Measurements from ENCODE around the gene CD79A. TPM values are rescaled to one million over a fixed set of nuclear protein-coding genes. Genes with fewer than 3 reads are reported as not detected.

CD79A gene
- total RNA-seq, 2 experiments from 2014 or later, result 2.9 to 4.7 TPM

DNA sequence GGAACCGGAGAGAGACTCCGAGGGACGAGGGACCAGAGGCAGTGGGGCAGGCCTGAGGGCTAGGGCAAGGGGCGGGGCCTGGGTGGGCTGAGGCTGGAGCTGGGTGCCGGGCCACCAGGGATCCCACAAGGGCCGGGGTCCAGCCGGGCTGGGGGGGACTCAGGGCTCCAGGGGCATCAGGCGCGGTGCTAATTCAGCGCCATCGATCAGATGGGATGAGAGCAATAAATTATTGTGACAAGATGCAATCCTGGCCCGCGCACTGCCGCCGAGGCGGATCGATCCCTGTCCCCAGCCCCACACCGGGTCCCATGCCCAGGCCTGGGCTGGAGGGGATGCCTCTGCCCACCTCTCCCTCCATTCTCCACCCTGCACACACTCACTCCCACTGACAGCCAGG is 45.5 kb downstream of the CD79A start:
- Mint-ChIP-seq H3K9me3 (no peaks in the 10 kb centered on the region), H3K27me3 (peaks cover 17% of the 10 kb centered on the region), H3K27ac (no peak overlapping the region), H3K36me3 (ENCODE audit: low read depth) (no peaks in the 10 kb centered on the region), H3K4me3 (no peak overlapping the region), H3K4me1 (peaks cover 14% of the 10 kb centered on the region)
- ChIA-PET POLR2A (no interaction called here), CTCF (interaction anchor here (0.9 kb wide), 1 partner anchor 50 kb away, joined by 6 read pairs; no protein-coding TSS in a partner anchor)
- no peak for DNase-seq

DNA sequence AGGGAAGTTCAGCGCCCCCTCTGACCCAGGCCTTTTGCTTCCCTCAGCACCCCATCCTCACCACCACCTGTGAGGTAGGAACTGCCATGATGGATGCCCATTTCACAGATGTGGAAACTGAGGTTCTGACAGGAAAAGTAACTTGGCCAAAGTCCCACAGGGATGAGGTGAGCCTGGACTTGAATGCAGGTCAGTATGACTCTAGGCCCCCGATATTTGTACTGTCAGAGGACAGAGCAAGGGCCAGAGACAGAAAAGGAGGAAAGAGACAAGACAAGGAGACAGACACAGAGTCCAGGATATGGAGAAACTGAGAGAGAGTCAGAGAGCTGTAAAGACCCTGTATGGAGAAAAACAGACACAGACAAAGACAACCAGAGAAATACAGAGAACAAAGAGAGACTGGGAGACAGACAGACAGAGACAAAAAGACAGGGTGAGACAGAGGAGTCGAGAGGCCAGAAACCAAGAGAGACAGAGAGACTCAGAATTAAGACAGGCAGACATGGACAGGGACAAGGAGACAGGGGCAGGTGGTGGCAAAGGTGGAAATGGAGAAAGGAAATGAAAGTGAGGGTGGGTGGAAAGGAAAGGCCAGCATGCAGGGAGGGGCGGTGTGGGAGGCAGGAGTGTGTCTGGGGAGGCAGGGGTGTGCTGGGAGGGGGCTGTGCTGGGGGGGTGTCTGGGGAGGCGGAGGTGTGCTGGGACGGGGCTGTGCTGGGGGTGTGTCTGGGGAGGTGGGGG is 46.1 kb downstream of the CD79A start:
- no peak overlapping the region for H3K4me3 Mint-ChIP-seq
- CTCF ChIA-PET, result no interaction called here
- POLR2A ChIA-PET, result no interaction called here
- no peaks in the 10 kb centered on the region for H3K9me3 Mint-ChIP-seq
- peaks cover 17% of the 10 kb centered on the region for H3K27me3 Mint-ChIP-seq
- H3K4me1 Mint-ChIP-seq, result peaks cover 14% of the 10 kb centered on the region
- no peak for DNase-seq
- H3K36me3 Mint-ChIP-seq (ENCODE audit: low read depth), result no peaks in the 10 kb centered on the region
- H3K27ac Mint-ChIP-seq, result no peak overlapping the region

DNA sequence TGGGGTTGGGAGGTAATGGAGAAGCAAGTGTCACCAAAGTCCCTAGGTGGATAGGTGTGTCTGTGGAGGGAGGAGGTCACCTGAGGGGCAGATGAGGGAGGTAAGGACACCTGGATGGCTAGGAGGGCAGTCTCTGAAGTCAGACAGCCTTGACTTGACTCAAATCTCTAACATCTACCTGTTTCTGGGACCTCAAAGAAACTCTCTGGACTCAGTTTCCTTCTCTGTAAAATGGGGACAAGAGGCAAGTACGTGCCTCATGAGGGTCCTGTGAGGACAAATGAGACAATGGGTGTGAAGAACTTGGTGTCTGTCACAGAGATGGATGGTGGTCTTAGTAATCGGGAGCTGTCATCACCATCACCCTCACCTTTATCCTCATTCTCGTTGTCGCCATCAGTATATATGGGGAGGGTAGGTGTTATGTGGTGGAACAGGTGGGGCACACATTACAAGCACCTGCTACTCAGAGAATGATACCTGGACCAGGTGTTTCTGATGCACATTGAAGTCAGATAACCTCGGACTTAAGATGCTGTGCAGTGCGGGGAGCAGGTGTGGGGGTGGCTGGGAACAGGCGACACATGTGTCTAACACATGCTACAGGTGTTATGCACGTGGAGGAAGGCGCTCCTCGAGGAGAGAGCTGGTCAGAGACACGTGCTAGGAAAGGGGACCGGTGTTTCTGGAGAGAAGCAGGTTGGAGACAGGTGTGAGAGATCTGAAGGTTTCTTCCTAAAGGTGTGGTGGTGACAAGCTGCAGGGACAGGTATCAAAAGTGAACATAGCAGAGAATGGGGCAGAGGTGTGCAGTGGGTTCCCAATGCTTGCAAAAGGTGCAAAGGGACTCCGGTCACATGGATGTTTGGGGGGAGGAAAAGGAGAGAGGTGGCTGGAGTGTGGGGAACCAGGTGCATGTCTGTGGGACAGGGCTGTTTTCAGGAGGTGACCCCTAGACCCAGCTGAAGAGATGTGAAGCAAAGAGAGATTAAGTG is 47.4 kb downstream of the CD79A start:
- POLR2A ChIA-PET, result no interaction called here
- no peak overlapping the region for H3K27ac Mint-ChIP-seq
- peaks cover 21% of the 10 kb centered on the region for H3K4me1 Mint-ChIP-seq
- H3K36me3 Mint-ChIP-seq (ENCODE audit: low read depth), result no peaks in the 10 kb centered on the region
- H3K9me3 Mint-ChIP-seq, result no peaks in the 10 kb centered on the region
- H3K27me3 Mint-ChIP-seq, result peaks cover 21% of the 10 kb centered on the region
- DNase-seq, result no peak
- CTCF ChIA-PET, result interaction anchor here (1.2 kb wide), 1 partner anchor 21 kb away, joined by 3 read pairs; no protein-coding TSS in a partner anchor
- H3K4me3 Mint-ChIP-seq, result no peak overlapping the region

- Mint-ChIP-seq H3K27me3 (peaks cover 25% of the 10 kb centered on the region), H3K36me3 (ENCODE audit: low read depth) (peaks cover 3% of the 10 kb centered on the region), H3K27ac (no peak overlapping the region), H3K9me3 (no peaks in the 10 kb centered on the region), H3K4me1 (peaks cover 30% of the 10 kb centered on the region), H3K4me3 (no peak overlapping the region)
- no peak for DNase-seq
- ChIA-PET CTCF (interaction anchor here (1.2 kb wide), 1 partner anchor 22 kb away, joined by 3 read pairs; no protein-coding TSS in a partner anchor), POLR2A (no interaction called here)
These were observed 48.3 kb downstream of the CD79A start for GRCh38 chr19:41925208-41926003.

DNA sequence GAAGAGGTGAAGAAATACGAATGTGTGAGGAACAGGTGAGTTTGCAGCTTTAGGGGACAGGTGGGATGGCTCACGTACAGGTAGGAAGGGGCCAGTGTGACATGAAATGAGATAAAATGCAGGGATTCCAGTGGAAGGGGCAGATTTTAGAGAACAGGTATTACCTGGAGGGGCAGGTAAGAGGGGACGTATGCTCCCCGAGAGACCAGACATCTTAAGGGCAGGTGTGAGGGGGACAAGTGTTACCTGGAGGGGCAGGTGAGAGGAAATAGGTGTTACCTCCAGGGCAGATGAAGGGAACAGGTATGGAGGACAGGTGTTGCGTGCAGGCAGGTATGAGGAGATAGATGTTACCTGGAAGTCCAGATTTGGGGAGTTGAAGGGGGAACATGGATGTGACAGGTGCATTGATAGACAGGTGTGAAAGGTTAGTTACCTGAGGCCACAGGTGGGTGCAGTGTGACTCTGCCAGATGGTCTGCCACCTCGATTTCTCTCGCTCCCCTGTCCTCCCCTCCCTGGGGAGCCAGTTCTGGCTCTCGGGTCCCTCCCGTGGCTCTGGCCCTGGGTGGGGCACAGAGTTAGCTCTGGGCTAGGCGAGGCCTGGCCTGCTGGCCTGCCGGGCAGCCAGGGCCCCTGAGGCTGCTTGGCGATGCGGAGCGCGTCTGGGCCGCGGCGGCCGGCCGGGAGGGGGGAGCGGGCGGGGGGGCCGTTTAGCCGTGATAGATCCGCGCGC is 49.1 kb downstream of the CD79A start:
- ChIA-PET POLR2A (no interaction called here), CTCF (no interaction called here)
- no peak for DNase-seq

GRCh38 chr19:41926763-41927496 is 49.9 kb downstream of the CD79A start:
- ChIA-PET CTCF (no interaction called here), POLR2A (no interaction called here)
- peaks cover 31% of the 10 kb centered on the region for H3K4me1 Mint-ChIP-seq
- H3K27ac Mint-ChIP-seq, result no peak overlapping the region
- peaks cover 3% of the 10 kb centered on the region for H3K36me3 Mint-ChIP-seq (ENCODE audit: low read depth)
- no peak overlapping the region for H3K4me3 Mint-ChIP-seq
- H3K9me3 Mint-ChIP-seq, result no peaks in the 10 kb centered on the region
- H3K27me3 Mint-ChIP-seq, result peaks cover 26% of the 10 kb centered on the region
- DNase-seq, result no peak

More for the DNA sequence above, 49.1 kb downstream of the CD79A start:
- peaks cover 3% of the 10 kb centered on the region for H3K36me3 Mint-ChIP-seq (ENCODE audit: low read depth)
- H3K4me1 Mint-ChIP-seq, result peaks cover 34% of the 10 kb centered on the region
- no peaks in the 10 kb centered on the region for H3K9me3 Mint-ChIP-seq
- H3K27ac Mint-ChIP-seq, result no peak overlapping the region
- H3K4me3 Mint-ChIP-seq, result no peak overlapping the region
- peaks cover 28% of the 10 kb centered on the region for H3K27me3 Mint-ChIP-seq

- Mint-ChIP-seq H3K27me3 (peaks cover 22% of the 10 kb centered on the region), H3K4me1 (peaks cover 27% of the 10 kb centered on the region)
These were observed 50.6 kb downstream of the CD79A start for GRCh38 chr19:41927497-41928192.

DNA sequence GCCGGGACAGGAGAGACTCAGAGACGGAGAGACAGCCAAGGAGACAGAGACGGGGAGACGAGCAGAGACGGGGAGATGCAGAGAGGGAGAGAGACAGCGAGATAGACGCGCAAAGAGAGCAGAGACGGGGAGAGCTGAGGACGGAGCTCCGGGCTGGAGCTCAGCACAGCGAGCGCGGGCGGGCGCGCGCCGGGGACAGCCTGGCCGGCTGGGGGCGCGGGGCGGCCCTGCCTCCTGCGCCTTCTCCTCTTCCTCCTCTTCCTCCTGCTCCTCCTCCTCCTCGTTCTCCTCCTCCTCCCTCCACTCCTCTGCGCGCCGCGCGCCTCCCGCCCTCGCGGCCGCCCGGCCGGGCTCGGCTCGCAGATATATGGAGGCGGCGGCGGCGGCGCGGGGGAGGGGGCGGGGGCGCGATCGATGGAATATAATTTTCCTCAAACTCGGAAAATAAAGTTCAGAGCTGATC is 51.2 kb downstream of the CD79A start, which contains the start of gene ERFL:
Gene ERFL, minus strand, starts transcription at position 229 of the 463 bp plus-strand sequence. CDS start 15,530 bp downstream, outside the sequence.
- Mint-ChIP-seq H3K4me1 (peaks cover 25% of the 10 kb centered on the region), H3K27me3 (peaks cover 23% of the 10 kb centered on the region), H3K9me3 (no peaks in the 10 kb centered on the region), H3K27ac (peak within 1 kb of the TSS; percentile 76), H3K4me3 (peak within 1 kb of the TSS; percentile 75), H3K36me3 (ENCODE audit: low read depth) (peaks cover 3% of the 10 kb centered on the region)
- ChIA-PET POLR2A (interaction anchor here (1.0 kb wide), 1 partner anchor 16 kb away, joined by 4 read pairs; no protein-coding TSS in a partner anchor), CTCF (interaction anchor here (1.0 kb wide), 1 partner anchor 29 kb away, joined by 3 read pairs; no protein-coding TSS in a partner anchor)
- no peak for DNase-seq

More at GRCh38 chr19:41927497-41928192, 50.6 kb downstream of the CD79A start:
- ChIA-PET POLR2A (interaction anchor here (1.0 kb wide), 1 partner anchor 16 kb away, joined by 4 read pairs; no protein-coding TSS in a partner anchor), CTCF (interaction anchor here (1.0 kb wide), 1 partner anchor 29 kb away, joined by 3 read pairs; no protein-coding TSS in a partner anchor)
- no peaks in the 10 kb centered on the region for H3K9me3 Mint-ChIP-seq
- DNase-seq, result peak; percentile 30
- H3K36me3 Mint-ChIP-seq (ENCODE audit: low read depth), result peaks cover 3% of the 10 kb centered on the region
- no peak overlapping the region for H3K27ac Mint-ChIP-seq
- H3K4me3 Mint-ChIP-seq, result peak overlapping the region; percentile 68

DNA sequence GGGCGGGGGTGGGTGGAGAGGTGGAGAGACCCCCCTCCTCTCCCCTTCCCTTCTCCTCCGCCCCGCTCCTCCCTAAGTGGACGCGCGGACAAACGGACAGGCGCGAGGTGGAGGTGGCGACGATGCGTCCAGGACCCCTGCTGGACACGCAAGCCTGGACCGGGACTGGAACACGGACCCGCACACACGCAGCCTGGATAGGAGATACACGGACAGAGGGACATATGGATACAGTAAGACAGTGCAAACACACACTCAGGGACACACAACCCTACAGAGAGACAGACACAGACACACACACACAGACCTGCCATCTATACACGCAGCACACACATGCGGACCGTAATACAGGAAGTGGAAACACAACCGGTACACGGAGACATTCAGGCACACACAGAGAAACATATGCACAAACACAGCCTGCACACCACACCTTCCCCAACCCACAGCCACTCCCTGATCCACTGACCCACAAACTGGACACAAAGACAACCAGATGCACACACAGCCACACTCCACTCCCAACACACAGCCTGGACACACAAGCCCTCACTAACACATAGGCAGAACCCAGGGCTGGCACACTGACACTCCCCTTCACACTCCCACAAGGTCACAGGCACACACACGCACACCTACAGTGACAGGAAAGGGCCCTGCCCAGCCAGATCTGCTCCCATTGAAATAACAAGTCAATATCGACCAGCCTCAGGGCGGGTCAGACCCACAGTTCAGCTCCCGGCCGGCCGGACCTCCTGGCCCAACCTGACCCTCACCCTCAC is 51.9 kb downstream of the CD79A start:
- Mint-ChIP-seq H3K4me3 (peak overlapping the region; percentile 75), H3K4me1 (peaks cover 30% of the 10 kb centered on the region), H3K36me3 (ENCODE audit: low read depth) (peaks cover 3% of the 10 kb centered on the region), H3K27me3 (peaks cover 28% of the 10 kb centered on the region), H3K27ac (peak overlapping the region; percentile 76), H3K9me3 (no peaks in the 10 kb centered on the region)
- peak; percentile 54 for DNase-seq
- ChIA-PET CTCF (interaction anchor here (0.7 to 1.1 kb wide), 4 partner anchors 12 to 28 kb away, joined by 3 read pairs; no protein-coding TSS in a partner anchor), POLR2A (interaction anchor here (0.6 to 1.0 kb wide), 2 partner anchors 17 to 30 kb away, joined by 4 read pairs; no protein-coding TSS in a partner anchor)

DNA sequence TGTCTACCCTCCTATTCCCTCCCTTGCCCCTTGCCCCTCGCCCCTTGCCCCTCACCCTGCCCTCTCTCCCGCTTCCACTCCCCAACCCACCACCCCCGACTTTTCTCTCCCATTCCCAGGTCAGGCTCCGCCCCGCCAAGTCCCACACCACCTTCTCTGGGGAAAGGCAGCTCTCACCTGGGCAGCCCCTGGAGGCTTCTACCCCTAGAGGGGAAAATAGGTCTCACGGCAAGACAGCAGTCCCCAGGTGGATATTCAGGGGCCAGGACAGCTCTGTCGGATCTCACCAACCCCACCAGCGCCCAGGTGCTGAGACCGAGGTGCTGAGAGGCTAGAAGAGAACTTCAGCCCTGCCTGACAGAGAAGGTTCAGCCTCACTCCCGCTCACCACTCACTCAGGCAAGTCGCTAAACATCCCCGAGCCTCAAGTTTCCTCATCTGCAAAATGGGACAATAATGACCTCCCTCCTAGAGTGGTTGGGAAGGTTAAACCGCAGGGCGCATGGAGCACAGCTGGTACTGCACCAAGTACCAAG is 52.5 kb downstream of the CD79A start:
- DNase-seq, result no peak
- H3K36me3 Mint-ChIP-seq (ENCODE audit: low read depth), result peaks cover 3% of the 10 kb centered on the region
- CTCF ChIA-PET, result interaction anchor here (0.6 to 1.1 kb wide), 5 partner anchors 11 to 65 kb away, joined by 3 to 4 read pairs (median 3); no protein-coding TSS in a partner anchor
- peaks cover 29% of the 10 kb centered on the region for H3K27me3 Mint-ChIP-seq
- H3K4me3 Mint-ChIP-seq, result peak overlapping the region; percentile 75
- POLR2A ChIA-PET, result interaction anchor here (0.6 kb wide), 1 partner anchor 31 kb away, joined by 4 read pairs; no protein-coding TSS in a partner anchor
- H3K9me3 Mint-ChIP-seq, result no peaks in the 10 kb centered on the region
- peak overlapping the region; percentile 76 for H3K27ac Mint-ChIP-seq
- peaks cover 35% of the 10 kb centered on the region for H3K4me1 Mint-ChIP-seq
